Epithelial cell of umbilical artery (primary cell): ENCODE measurements around the gene IFT81. TPM values are rescaled to one million over a fixed set of nuclear protein-coding genes. Genes with fewer than 3 reads are reported as not detected.

Source experiments
- total RNA-seq: library from RNA; depleted of rRNA; stranded (reverse); fragments of >200 nt; gene quantifications from 2 replicates; pipeline ENCODE4 v1.2.3, GENCODE V29; 2014

Gene IFT81, protein sequence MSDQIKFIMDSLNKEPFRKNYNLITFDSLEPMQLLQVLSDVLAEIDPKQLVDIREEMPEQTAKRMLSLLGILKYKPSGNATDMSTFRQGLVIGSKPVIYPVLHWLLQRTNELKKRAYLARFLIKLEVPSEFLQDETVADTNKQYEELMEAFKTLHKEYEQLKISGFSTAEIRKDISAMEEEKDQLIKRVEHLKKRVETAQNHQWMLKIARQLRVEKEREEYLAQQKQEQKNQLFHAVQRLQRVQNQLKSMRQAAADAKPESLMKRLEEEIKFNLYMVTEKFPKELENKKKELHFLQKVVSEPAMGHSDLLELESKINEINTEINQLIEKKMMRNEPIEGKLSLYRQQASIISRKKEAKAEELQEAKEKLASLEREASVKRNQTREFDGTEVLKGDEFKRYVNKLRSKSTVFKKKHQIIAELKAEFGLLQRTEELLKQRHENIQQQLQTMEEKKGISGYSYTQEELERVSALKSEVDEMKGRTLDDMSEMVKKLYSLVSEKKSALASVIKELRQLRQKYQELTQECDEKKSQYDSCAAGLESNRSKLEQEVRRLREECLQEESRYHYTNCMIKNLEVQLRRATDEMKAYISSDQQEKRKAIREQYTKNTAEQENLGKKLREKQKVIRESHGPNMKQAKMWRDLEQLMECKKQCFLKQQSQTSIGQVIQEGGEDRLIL
- total RNA-seq, result 9.1 and 10.9 TPM in 2 replicates

DNA sequence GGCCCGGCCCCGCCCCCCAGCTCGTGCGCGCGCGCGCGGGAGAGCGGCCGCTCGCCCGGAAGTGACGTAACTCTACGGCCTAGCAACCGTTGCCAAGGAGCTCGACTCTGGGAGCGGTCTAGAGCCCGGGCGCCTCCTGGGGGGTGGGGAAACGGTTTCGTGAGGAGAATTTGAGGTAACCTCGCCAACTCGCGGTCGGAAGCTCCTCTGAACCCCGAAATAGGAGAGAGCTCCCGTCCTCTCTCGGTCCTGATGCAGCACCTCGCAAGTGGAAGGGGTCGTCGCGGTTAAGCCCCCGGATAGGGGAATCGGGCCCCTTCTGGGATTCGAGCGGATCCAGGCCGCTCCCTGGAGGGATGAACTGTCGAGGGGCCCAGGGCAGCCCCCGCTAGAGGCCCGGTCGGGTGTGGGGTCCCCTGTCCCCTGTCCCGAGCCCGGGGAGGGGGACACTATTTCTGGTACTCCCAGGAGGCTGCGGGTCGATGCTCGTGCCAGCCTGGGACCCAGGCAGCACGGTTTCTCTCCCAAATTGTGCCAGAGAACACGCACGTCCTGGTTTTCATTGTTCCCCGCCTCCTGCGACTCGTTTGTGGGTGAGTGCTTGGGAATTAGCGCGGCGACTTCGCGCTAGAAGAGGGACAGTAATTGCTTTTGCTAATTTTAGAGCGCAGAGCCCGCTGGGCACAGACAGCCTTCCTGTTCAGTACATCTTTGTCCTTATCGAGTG lies at the start of gene IFT81:
Gene IFT81 (plus strand): TSS at position 89 of the 727 bp plus-strand sequence. CDS start 3,024 bp downstream, outside the sequence.

Other genes with a start within 250 kb of the IFT81 start
- gene GLTP, start 243.8 kb upstream of the IFT81 start, total RNA-seq, result 50.0 and 77.0 TPM in 2 replicates
- gene TCHP, start 224.1 kb upstream of the IFT81 start, total RNA-seq, result 10.1 and 17.5 TPM in 2 replicates
- gene GIT2, start 128.0 kb upstream of the IFT81 start, total RNA-seq, result 38.7 and 46.7 TPM in 2 replicates
- gene ANKRD13A, start 124.9 kb upstream of the IFT81 start, total RNA-seq, result 37.7 and 43.6 TPM in 2 replicates
- gene C12orf76, start 75.8 kb upstream of the IFT81 start, total RNA-seq, result 16.9 and 22.6 TPM in 2 replicates
- gene ATP2A2, start 156.9 kb downstream of the IFT81 start, total RNA-seq, result 96.8 and 98.6 TPM in 2 replicates